GM21723 (cell line): Measurements from ENCODE around the gene CEMIP2.
"Not testable (repeated sequence)": the region's sequence is repeated elsewhere in the genome, so short reads cannot be mapped to it uniquely, and the experiment has no call there.

Experiments used
- ATAC-seq: cut with Tn5 transposase; IDR thresholded peaks from one replicate; pipeline ENCODE4 v1.9.1; 2021; ENCODE audit warnings: mild to moderate bottlenecking, moderate library complexity; ENCODE audit not compliant: unreplicated experiment

Gene CEMIP2

DNA sequence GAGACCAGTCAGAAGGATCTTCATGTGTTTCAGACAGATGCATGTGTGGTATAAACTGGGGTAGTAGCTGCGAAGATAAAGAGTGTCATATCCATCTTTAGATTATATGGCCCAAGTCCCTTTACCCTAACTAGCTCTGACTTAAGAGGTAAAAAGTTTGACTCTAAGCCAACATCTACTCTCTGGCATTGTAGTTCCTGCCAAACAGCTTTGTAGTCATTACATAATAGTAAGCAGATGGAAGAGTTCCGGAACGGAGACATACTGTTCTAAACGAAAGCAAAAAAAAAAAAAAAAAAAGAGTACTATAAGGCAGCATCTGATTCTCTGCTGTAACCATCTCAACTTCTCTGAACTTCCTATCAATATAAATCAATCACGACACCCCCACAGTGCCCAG, 48.8 kb downstream of the CEMIP2 start:
- no peak for ATAC-seq

DNA sequence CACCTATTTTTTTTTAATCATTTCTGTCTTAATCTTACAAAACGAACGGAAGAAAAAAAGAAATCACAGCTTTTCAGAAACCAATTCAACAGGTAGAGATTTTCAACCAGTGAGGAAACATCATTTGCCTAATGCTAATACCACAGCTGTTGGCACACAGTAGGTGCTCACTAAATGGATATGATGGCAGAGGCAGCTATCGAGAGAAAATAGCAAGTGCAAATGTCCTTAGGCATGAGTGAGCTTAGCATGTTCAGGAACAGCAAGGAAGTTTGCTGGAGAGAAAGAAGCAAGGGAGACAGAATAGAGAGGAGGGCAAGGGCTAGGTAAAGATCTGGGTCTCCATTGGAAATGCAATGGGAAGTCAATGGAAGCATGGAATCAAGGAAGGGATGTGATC, 49.2 kb downstream of the CEMIP2 start:
- ATAC-seq = no peak

DNA sequence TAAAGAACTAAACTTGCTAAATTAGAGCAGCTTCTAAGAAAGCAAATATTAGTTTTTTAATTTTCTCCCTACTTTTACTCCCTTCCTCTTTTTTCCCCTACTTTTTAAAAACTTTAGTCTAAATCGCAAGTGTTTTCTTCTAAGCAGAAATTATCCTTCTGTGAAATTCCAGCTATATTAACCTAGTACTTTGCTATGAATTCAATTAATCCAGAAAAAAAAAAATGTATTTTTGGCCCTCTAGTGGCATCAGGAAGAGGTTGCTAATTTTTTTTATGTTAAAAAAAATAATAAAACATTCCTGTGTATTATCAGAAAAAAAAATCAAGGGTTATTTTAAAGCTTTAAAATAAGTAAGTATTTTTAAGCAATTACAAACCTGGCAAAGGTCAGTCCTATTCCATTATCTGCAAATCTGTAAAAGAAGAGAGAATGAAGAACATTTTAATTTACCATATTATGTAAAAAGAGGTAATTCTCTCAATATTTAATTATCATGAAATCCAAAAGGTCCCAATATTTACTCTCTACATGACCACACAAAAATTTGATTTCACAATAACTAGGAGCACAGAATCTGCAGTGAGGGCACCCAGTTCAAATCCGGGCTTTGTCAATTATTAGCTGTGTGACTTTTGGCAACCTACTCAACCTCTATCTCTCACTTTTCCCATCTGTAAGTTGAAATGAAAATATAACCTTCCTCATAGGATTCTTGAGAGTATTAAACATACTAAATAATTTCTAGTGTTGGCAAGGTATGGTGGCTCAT, 52.0 kb downstream of the CEMIP2 start:
- ATAC-seq = no peak

DNA sequence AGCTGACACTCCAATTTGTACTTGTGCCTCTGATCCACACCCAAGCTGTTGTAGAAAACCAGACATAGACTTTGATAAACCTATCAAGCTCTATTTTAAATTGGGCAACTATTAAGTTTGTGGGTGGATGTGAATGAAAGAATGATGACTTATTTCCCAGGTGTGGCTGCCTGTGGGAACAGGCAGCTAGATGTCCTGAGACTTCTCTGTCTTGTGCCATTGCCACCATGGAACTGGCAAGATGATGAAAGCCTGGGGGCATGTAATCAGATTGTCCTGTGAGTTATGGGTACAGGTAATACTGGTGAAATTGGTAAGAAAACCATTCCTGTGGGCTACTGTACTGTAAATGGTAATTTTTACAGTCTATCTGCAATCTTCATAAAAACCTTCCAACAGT, 57.5 kb downstream of the CEMIP2 start:
- ATAC-seq = no peak

DNA sequence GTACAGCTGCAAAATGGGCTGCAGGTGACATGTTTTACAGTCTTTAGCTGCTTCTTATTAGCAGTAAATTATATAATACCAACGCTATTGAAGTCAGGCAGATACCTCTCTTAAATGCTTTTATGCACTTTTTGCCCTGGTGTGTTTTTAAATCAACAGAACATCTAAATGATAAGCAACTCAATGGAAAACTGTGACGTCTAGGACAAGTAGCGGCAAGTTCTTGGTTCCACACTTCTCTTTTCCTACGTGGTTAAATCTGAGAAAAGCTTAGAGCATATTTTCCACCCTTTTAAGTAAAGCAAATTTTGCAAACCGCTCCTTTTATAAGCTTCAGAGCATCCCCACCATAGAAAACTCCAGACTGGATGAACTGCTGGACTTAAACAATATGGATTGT, 58.1 kb downstream of the CEMIP2 start:
- no peak for ATAC-seq

DNA sequence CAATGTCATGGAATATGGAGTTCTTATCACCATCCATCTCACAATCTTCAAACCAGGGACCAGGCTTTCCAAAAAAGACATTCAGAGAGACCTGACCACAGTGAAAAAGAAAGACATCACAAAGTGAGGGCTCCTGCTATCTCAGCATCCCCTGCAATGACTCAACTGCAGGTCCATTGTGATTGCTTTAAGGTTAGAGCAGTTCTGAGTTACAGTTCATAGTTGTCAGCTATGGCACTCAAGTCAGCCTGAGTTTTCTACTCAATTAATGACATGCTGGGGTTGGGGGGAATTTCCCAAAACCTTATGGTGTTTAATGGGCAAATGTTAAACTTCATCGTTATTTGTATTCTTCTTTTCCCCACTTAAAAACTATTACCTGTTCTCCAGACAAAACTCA, 58.9 kb downstream of the CEMIP2 start:
- no peak for ATAC-seq

DNA sequence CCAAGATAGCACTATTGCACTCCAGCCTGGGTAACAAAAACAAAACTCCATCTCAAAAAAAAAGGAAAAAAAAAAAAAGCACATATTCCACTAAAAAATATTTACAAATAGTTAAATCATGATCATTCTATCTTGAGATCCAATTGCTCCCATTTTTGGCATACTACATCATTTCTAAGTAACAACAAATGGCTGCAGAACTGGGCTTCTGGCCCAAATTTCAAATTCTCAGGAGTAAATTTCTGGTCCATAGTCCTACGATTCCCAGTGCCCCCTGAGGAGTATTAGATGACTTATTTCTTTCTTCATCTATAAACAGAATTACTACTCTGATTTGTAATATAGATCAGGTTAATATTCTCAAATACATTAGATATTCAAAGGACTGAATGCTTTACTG, 62.1 kb downstream of the CEMIP2 start:
- ATAC-seq = no peak

DNA sequence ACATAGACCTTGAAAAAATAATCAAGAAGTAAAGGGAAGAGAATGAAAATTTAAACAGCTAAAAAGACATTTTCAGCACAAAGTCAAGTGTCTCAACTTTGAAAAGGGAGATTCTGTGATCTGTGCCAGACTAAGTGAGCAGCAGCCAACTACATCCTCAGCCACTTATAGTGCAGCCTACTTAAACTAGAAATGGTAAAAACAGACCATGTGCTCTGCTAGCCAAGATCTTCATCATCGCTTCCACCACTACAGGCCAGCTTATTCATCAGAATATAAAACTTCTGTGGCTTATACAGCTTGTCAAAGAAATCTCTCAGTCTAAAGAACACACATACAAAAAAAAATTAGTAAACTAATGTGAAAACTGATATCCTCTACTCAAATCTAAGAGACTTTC, 63.5 kb downstream of the CEMIP2 start:
- no peak for ATAC-seq

DNA sequence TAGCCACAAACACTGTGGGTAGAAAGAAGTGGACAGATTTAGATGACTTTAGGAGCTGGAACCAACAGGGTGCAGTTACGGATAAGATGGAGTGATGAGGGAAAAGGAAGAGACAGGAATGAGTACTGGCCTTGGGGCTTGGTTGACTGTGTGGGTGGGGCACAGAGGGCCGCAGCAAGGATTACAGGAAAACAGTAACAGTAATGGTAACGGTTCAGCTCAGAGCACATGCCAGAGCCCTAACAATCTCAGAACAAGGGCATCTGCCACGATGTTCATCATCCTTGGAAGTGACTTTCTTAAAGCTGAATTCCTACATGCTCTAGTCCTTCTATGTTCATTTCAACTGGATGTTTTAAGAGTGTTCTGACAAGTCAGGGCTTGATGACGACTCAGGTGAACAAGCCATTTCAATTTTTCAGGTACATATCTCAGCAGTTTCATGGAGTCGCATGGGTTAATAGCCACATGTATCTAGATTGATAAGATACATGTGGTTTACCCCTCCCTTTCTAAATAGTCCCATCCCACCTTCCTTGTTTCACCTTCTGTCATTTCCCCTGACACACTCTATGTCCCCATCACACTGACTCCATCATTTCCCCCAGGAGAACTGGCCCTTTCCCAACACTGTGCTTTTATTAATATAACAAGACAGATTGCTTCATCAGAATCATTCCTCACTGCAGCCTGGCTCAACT, 65.0 kb downstream of the CEMIP2 start:
- no peak for ATAC-seq

DNA sequence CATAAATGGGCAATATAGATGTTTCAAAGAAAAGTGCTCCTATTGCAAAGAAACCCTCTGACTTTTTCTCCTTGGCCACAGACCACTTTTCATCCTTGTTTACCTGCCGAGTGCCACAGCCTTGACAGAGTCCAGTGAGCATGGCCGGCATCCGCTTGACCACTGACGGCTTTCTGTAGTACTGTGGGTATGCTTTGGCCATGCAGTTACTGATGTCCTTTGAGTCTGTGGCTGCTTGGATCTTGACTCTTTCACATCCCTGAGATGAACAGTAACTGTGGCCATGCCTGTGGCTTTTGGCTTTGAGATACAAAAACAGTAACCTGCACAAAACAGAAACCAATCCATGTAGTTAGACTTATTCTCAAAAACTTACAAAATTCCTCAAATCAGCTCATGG, 70.4 kb downstream of the CEMIP2 start:
- ATAC-seq = no peak

DNA sequence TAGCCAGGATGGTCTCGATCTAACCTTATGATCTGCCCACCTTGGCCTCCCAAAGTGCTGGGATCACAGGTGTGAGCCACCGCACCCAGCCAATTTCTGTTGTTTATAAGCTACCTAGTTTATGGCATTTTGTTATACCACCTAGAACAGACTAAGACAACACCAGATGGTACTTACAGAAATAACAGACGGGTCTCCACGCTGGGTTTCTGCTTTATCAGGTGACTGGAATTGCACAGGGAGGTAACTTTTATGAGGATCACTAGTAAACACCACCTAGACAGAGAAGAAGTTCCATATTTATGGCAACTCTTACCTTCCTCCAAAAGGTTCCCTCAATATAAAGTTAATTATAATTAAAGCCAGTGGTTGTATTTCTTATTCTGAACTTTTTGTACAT, 74.0 kb downstream of the CEMIP2 start:
- ATAC-seq = no peak

DNA sequence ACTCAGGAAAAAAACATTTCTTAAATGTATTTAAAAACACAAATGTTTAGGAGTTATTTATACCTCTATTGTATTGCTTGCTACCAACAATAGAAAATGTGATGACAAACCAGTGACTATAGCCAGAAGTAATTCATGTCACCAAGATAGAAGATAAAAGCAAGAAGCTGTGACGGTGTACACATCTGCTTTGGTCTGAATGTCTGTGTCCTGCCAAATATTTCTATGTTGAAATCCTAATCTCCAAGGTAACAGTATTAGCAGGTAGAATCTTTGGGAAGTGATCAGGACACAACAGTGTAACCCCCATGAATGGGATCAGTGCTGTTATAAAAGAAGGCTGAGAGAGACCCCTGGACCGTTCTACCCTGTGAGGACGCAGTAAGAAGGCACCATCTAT, 74.7 kb downstream of the CEMIP2 start:
- no peak for ATAC-seq

DNA sequence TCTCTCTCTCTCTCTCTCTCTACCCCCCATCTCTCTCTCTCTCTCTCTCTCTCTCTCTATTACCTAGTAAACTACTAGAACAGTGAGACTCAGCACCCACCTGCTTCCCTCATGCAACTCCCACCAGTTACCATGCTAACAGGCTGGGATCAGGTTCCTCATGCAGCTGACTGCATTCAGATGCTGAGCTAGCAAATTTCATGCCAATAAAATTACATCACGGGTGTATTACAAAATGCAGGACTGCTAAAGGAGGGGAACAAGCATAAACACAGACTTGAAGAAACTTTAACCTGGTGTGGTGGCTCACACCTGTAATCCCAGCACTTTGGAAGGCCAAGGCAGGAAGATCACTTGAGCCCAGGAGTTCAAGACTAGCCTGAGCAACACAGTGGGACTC, 76.0 kb downstream of the CEMIP2 start:
- no peak for ATAC-seq

DNA sequence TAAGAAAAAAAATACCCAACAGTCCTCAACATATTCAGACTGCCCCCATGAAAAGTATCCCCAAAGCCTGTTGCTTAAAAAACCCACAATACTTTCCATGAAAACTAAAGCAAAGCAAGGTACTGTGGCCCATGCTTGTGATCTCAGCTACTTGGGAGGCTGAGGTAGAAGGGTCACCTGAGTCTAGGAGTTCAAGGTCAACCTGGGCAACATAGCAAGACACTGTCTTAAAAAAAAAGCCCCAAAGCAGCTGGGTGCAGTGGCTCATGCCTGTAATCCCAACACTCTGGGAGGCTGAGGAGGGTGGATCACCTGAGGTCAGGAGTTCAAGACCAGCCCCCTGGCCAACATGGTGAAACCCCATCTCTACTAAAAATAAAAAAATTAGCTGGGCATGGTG, 76.7 kb downstream of the CEMIP2 start:
- not testable (repeated sequence) for ATAC-seq

DNA sequence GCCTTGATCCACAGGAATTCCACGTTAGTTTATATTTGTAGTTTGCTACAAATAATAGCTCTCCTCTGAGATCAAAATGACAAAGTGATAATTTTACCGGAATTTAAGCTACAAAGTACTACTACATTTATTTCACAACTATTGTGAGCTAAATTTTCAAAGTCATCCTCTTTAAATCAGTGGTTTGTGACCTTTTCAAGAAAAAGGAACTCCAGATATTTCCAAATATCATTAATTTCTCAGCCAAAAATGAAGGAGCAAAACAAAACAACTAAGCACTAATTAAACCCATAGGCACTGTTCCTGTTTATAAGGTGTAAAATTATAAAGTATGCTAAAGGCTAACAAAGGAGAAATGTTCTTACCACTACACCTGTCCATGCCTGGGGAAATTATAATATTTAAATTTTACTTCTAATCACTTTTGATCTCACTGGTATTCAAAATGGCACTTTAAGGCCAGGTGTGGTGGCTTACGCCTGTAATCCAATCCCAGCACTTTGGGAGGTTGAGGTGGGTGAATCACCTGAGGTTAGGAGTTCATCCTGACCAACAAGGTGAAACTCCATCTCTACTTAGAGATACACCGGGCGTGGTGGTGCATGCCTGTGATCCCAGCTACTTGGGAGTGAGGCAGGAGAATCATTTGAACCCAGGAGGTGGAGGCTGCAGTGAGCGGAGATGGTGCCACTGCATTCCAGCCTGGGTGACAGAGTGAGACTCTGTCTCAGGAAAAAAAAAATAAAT, 77.5 kb downstream of the CEMIP2 start:
- no peak for ATAC-seq

DNA sequence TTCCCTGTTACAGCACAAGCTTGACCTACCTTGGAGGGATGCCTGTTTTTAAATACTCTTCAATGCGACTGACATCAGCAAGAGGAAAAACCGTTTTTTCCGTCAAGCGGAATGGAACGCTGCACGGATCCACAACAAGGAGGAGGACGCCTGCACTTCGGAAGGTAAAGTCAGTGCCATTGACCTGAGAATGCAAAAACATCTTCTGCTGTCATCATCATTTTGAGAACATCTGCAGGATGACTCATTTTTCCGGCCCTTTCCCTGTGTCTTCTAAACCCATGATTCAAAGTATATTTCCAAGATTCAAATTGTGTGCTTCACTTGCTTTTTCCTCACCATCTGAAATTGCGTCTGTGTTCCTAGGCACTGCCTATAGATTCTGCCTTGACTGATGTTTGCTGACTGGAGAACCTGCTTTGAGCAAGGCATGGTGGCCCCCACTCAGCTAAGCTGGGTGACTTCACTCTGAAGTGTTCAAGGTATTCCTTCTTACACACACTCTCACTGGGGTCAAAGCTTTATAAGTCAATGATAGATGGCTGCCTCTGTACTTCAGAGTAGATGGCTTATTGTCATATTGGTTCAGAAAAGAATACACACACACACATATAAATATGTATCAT, 78.1 kb downstream of the CEMIP2 start:
- no peak for ATAC-seq

DNA sequence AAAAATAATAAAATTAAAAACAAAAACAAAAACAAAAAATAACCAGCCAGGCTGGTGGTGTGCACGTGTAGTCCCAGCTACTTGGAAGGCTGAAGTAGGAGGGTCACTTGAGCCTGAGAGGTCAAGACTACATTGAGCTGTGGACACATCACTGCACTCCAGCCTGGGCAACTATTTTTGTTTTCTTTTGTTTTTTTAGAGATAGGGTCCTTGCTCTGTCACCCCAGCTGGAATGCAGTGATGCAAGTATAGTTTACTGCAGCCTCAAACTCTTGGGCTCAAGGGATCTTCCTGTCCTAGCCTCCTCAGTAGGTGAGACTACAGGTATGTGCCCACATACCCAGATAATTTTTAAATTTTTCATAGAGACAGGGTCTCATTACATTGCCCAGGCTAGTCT, 80.6 kb downstream of the CEMIP2 start:
- no peak for ATAC-seq

DNA sequence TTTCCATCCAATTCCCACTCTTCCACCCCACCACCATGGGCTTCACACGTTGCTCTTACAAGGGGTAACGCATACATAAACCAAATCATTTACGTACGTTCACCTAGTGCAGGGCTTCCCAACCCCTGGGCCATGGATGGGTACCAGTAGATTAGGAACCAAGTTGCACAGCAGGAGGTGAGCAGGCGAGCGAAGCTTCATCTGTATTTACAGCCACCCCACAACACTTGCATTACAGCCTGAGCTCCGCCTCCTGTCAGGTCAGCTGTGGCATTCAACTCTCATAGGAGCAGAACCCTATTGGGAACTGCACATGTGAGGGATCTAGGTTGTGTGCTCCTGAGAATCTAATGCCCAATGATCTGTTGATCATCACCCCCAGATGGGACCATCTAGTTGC, 82.3 kb downstream of the CEMIP2 start:
- no peak for ATAC-seq

DNA sequence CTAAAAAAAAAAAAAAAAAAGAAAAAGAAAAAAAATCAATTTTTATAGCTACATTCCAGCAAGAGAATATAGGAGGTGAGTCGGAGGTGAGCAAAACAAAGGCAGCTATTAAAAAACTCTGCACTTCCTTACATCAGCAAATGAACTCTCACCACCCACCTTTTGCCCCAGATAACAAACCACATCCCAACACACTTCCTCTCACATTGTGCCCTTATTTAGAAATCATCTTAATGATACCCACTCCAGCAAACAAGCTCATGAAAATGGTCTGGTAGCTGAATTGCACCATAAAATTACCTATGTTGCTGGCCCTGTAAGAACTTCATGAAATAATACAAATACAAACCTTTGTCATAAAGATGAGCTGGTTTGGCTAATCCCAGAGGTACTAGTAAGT, 82.9 kb downstream of the CEMIP2 start:
- ATAC-seq = no peak

DNA sequence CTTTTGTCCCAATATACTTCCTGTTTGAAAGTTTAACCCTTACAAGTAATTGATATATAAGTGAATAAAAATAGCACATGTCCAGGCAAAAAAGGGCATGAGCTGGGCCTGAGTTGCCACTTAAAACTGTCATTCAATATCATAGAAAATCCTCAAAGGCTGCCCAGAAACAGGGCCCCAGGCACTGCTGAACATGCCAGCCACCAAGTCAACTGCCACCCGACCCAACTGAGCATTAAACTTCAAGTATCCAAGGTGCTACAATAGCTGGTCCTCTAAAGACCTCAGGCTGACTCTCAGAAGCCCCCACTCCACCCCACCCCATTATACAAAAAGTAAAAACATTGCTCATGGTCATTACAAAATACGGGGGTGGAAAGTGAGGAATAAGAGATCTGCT, 83.7 kb downstream of the CEMIP2 start:
- ATAC-seq = no peak

DNA sequence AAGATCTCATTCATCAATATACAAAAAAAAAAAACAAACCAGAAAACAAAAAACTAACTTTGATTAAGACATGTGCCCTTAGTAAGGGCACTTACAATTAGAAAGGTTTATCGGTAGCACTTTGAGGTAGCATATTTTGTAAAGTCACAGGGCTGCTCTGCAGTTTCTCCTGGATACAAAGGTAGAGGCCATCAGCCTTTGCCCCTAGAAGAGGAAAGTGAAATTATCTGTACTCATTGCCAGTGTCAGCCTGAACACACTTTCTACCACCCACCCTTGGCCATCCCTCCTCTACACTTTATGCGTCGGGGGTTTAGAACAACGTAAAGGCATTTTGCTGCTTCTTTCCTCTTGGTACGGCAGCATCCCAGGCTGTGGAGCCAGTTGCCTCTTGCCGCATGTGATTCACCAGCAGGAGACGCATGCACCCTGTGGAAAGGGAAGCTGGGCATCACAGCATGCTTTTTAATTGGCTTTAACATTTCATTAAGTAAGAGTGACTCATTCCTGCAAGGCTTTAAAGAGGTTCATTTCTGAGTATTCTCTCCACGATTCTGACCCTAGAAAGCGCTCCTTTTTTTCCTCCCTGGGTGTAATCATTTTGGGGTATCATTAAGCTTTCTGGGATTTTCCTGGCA, 84.6 kb downstream of the CEMIP2 start:
- no peak for ATAC-seq
